RWPE1 (cell line): ENCODE data around the gene EPC1.
A peak's percentile ranks its signal among the peaks of the same experiment; 100 is the strongest.

Source experiments
- CTCF ChIA-PET: fragments of 350-600 bp; sonication (Branson Sonifier 250); formaldehyde crosslinking; extraction: SDS; loops from one replicate; lab custom pipeline; 2021; lab: Yijun Ruan, JAX
- POLR2A ChIA-PET: fragments of 400-600 bp; formaldehyde crosslinking; extraction: SDS; loops from one replicate; lab custom pipeline; 2020; ENCODE audit warnings: antibody characterized with exemption; ENCODE audit not compliant: low non-redundant PET; lab: Yijun Ruan, JAX
- DNase-seq: peaks from one replicate; pipeline ENCODE4 v3.0.0; 2012; ENCODE audit warnings: low spot score
- H3K27ac ChIP-seq: fragments of 450-650 bp; 2 replicates; pipeline ENCODE4 v1.5.1; 2017
- TF ChIP-seq, protein P1 (sequence below): fragments of 450-650 bp; conservative IDR thresholded peaks from 2 replicates; pipeline ENCODE4 v1.5.1; 2017; ENCODE audit warnings: low read depth, mild to moderate bottlenecking

The EPC1 gene

GRCh38 chr10:32279795-32280194 is 67.2 kb downstream of the EPC1 start:
- H3K27ac ChIP-seq = no peak overlapping the region
- TF ChIP-seq, protein P1, sequence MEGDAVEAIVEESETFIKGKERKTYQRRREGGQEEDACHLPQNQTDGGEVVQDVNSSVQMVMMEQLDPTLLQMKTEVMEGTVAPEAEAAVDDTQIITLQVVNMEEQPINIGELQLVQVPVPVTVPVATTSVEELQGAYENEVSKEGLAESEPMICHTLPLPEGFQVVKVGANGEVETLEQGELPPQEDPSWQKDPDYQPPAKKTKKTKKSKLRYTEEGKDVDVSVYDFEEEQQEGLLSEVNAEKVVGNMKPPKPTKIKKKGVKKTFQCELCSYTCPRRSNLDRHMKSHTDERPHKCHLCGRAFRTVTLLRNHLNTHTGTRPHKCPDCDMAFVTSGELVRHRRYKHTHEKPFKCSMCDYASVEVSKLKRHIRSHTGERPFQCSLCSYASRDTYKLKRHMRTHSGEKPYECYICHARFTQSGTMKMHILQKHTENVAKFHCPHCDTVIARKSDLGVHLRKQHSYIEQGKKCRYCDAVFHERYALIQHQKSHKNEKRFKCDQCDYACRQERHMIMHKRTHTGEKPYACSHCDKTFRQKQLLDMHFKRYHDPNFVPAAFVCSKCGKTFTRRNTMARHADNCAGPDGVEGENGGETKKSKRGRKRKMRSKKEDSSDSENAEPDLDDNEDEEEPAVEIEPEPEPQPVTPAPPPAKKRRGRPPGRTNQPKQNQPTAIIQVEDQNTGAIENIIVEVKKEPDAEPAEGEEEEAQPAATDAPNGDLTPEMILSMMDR = no peak
- DNase-seq = no peak
- CTCF ChIA-PET = interaction anchor here (0.6 to 1.0 kb wide), 2 partner anchors 8 to 66 kb away, joined by 3 to 7 read pairs; no protein-coding TSS in a partner anchor
- POLR2A ChIA-PET = no interaction called here

DNA sequence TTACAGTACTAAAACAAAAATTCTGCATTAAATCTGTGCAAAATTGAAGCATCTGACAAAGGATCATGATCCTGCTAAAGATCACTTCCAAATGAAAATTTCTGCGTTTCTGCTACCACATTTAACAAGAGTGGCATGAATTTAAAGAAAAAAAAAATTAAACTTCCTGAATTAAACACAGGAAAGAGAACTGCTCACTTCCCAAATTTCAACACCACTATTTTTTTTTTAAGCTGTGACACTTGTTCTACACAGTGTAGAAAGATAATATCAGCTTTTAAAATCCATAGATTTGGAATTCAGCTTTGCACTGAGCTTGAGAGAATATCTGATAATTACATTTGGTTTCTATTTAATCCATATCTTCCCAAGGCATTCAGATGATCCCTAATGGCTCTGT is 73.6 kb downstream of the EPC1 start:
- TF ChIP-seq, protein P1 = no peak
- CTCF ChIA-PET = interaction anchor here (0.7 kb wide), 1 partner anchor 255 kb away, joined by 3 read pairs; no protein-coding TSS in a partner anchor
- DNase-seq = no peak
- no peak overlapping the region for H3K27ac ChIP-seq
- POLR2A ChIA-PET = no interaction called here

DNA sequence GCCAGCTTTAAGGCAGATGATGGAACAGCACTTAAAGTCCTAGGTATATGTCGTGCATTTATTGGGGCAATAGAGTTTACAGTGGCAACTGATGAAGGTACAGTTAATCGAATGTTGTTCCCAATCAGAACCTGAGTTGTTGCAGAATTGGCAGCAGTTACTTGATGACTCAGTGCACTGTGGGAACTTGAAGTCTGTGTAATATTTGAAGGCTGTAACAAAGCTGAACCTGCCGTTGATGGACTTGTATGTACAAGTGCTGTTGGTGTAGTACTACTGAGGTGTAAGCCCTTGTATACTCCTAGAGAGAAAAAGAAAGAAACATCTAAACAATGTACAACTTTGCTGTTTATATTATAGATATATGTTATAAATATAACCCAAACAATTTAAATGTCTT is 75.3 kb downstream of the EPC1 start:
- TF ChIP-seq, protein P1 = no peak
- no peak overlapping the region for H3K27ac ChIP-seq
- ChIA-PET CTCF (interaction anchor here (0.6 kb wide), 1 partner anchor 10 kb away, joined by 3 read pairs; no protein-coding TSS in a partner anchor), POLR2A (no interaction called here)
- peak; percentile 32 for DNase-seq

DNA sequence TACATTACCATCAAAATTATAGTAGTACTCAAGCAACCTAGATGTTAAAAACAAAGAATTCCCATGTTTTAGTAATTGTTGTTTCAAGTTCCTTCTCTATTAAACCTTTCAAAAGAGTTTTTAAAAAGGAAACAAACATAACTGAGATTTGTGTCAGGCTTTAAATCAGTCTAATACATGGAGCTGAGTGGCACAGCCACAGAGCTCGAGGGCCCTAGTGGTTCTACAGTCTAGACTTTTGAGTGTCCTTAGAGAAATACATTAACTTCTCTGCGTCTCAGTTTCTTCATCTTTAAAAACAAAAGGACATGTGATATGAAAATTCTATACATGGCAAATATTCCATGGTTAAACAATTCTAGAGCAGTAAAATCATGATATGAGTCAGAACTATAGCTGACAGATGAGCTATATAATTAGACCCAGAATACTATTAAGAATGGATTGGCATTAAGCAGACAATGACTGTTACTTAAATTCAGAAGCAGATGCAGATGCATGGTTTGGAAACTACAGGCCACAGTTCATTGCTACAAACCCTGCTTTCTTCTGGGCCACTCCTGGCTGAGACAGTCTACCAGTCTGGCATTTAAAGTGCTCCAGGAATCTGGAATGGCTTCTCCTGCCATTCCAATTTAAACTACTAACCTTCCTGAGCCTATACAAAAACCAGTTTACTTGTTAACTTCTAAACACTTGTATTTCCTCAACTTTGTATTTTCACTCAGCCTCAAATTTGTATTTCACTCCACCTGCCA is 77.4 kb downstream of the EPC1 start:
- CTCF ChIA-PET = no interaction called here
- TF ChIP-seq, protein P1 = no peak
- no peak overlapping the region for H3K27ac ChIP-seq
- POLR2A ChIA-PET = no interaction called here
- no peak for DNase-seq

DNA sequence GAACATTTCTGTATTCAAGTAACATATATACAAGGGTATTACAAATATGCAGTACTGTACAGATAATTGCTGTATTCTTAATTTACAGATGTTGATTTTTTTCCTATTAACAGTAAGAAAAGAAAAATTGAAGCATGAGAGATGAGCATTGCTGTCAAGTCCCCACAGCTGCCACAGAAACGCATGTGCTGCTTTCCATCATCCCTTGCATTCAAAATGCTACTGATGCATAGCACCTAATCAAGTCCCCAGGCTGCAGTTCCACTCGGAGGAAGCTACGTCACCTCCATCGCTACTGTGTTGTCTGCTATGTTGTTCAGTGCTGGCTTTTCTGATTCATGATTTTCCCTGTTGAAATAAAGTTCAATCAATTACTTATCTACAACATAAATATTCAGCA is 78.2 kb downstream of the EPC1 start:
- H3K27ac ChIP-seq = no peak overlapping the region
- ChIA-PET CTCF (no interaction called here), POLR2A (no interaction called here)
- no peak for DNase-seq
- TF ChIP-seq, protein P1 = no peak

GRCh38 chr10:32266979-32267378 is 80.0 kb downstream of the EPC1 start:
- H3K27ac ChIP-seq = no peak overlapping the region
- TF ChIP-seq, protein P1 = no peak
- CTCF ChIA-PET = interaction anchor here (1.1 kb wide), 1 partner anchor 9 kb away, joined by 4 read pairs; no protein-coding TSS in a partner anchor
- POLR2A ChIA-PET = no interaction called here
- no peak for DNase-seq
